Renal cortical epithelial cell (primary cell): ENCODE measurements around the gene SRPX. TPM values are rescaled to one million over a fixed set of nuclear protein-coding genes. Genes with fewer than 3 reads are reported as not detected.

Experiments used
- DNase-seq: peaks from one replicate; pipeline ENCODE4 v3.0.0-alpha.2; 2011; ENCODE audit warnings: low read depth
- total RNA-seq: library from RNA; depleted of rRNA; stranded (reverse); fragments of >200 nt; gene quantifications from 2 replicates; pipeline ENCODE4 v1.2.3, GENCODE V29; 2014

Gene SRPX, protein sequence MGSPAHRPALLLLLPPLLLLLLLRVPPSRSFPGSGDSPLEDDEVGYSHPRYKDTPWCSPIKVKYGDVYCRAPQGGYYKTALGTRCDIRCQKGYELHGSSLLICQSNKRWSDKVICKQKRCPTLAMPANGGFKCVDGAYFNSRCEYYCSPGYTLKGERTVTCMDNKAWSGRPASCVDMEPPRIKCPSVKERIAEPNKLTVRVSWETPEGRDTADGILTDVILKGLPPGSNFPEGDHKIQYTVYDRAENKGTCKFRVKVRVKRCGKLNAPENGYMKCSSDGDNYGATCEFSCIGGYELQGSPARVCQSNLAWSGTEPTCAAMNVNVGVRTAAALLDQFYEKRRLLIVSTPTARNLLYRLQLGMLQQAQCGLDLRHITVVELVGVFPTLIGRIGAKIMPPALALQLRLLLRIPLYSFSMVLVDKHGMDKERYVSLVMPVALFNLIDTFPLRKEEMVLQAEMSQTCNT
- 5.9 and 8.3 TPM in 2 replicates for total RNA-seq

DNA sequence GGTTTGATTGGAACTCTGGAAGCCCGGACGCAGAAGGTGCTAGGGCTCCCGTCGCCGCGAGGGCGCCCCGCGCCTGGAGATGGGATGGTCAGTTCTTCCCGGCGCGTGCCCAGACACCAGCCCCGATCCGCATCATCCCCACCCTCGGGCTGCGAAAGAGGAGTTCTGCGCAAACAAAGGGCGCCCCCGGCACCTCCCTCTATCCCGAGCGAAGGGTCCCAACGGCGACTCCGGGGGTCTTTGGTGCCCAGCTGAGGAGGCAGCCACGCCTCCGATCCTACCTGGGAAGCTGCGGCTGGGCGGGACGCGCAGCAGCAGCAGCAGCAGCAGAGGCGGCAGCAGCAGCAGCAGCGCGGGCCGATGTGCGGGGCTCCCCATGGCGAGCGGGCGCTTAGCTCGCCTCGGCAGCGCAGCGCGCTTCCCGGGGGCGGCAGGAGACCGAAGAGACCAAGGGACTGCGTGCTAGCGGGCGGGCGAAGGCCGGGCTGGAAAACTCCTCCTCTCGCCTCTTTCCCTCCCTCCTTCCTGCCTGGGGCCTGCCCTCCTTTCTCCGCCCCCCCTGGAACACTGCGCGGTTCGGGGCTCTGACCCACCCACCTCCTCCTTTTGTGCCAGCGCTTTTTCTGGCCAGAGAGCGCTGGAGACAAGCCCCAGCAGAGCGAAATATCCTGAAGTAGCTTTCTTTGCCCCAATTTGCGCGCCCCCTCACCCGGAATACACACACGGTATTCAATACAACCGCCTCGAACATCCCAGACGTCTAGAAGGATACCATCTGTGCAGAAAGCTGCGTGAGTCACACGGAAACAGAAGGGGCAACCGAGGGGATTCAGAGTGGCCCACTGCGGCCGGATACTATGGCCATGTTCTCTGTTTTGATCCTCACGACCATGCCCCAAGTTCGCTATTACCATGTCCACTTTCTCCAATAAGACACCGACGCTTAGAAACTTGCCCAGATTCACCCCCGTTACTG is at the start of gene SRPX:
Gene SRPX, minus strand, starts transcription at position 457 of the 976 bp plus-strand sequence. Its CDS starts 79 bp downstream, at position 378.
- no peak for DNase-seq

DNA sequence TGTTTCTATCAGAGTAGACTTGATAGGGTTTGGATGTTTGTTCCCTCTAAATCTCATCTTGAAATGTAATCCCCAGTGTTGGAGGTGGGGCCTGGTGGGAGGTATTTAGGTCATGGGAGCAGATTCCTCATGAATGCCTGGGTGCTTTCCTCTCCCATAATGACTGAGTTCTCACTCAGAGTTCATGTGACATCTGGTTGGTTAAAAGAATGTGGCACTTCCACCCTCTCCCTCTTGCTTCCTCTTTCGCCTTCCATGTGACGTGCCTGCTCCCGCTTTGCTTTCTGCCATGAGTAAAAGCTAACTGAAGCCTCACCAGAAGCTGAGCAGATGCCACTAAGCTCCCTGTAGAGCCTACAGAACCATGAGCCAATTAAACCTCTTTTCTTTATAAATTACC is 47.3 kb upstream of the SRPX start:
- peak; percentile 19 for DNase-seq

DNA sequence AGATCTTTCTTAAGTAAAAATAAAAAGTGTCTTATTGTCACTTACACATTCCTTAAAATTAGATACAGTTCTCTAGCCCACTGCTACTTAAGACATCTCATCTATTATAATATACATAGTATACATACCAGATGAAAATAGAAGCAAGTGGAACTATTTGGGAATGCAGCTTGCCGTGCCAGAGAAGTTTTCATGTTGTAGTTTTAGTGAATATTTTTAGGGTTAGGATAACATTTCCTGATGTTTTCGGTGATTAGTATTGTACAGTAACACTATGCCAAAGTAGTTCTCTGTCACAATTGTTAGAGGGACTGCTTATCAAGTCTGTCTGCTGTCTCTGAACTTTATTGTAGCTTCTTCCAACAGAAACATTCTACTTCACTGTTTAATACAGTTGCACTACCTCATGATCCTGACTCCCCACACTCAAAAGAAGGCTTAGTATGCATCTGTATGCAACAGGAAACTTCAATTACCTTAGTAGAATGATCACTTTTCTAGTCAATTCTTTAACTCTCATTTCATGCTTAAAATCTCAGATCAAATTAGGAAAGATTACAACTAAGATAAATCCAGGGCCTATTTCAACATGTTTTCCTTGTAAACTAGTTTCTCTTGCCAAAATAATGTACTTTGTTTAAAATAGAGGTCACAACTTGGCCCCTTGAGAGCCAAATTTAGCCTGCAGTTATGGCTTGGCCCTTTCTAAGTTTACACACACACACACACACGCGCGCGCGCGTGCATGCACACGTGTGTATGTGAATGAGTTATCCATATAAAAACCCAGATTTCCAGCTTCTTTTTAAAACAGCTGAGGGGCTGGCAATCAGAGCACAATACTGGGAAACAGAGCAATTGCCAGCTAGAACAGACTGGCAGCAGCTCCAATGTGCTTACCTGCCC is 42.3 kb upstream of the SRPX start:
- no peak for DNase-seq

DNA sequence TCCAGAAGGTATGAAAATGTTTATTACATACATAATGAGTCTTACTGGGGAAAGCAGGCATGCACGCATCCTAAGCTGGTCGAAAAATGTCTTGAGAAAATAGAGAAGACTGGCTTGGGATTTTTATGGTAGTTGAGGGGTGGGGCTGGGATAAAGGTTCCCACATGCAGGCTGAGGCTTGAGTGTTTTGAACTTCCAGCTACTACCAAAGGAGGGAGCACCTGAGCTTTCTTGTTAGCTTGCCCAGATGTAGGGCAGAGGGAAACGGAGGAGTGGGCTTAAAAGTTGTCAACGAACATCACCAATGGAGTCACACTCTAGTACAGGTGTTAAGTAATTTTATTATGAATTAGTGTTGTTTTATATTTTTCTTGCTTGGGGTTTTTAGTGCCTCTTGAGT is 39.6 kb upstream of the SRPX start:
- DNase-seq: peak; percentile 30

DNA sequence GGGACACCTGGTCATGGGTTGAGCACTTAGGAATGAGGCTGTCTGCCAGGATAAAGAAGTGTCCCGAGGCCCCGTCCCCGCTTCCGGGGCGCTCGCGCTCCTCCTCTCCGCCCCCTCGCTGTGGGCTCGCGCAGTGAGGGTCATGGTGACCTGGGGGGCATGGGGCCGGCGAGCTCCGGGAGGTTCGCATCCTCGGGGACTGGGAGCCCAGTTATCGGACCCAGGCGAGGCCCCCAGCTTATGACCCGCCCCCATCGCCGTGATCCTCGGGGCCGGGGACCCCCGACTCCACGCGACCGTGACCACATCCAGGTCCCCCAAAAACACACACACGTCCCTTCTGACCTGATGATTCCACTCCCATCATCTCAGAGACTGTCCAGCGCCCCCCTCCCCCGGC is 35.3 kb upstream of the SRPX start:
- DNase-seq: no peak

DNA sequence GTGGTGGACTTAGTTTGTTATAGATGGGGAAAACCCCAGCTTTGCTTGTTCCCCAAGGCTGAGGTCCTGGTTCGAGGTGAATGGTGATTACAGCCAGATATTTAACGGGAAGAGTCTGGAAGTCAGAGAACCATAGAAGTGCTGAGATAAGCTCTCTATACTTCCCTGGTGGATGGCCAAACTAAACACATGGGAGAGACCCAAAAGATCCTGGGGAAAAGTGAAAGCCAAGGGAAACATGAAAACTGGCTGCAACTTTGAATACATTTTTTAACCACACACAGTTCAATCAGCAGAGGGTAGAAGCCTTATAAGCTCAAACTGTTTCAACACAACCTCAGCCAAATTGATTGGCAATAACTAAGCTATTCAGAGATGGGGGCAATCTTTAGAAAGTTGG is 29.3 kb upstream of the SRPX start:
- no peak for DNase-seq

DNA sequence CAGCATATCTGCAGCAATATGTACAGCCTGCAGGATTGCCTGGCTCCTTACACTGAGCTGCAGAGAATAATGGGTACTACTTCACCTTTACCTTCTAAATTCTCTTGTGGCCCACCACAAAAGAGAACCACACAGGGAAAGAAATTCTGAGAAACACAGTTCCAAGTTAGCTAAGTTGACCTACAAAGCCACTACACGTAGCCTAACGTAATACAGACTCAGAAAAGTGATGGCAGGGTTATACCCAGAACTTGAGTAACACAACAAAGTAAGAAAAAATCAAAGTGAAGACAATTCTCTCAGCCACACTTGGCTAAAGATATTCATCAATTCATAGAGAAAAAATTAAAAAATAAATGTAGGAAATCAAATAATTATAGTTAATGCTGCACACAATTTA is 26.4 kb upstream of the SRPX start:
- no peak for DNase-seq

DNA sequence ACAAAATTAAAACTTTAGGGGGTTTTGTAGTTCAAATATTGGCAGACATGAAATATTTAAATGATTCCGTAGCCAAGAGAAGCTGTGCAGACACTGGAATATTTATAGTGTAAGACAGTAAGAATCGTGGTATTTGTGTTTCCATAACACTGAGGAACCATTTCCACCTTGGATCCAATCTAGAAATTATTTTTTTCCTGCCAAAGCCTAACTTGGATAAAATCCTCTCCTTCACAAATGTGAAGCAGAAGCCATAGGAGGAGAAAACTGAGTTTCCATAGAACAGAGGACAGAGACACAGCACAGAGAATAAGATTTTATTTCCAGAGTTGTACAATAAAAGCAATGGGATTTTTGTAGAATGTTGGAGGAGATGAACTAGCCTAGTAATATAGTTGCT is 19.9 kb upstream of the SRPX start:
- DNase-seq: no peak

DNA sequence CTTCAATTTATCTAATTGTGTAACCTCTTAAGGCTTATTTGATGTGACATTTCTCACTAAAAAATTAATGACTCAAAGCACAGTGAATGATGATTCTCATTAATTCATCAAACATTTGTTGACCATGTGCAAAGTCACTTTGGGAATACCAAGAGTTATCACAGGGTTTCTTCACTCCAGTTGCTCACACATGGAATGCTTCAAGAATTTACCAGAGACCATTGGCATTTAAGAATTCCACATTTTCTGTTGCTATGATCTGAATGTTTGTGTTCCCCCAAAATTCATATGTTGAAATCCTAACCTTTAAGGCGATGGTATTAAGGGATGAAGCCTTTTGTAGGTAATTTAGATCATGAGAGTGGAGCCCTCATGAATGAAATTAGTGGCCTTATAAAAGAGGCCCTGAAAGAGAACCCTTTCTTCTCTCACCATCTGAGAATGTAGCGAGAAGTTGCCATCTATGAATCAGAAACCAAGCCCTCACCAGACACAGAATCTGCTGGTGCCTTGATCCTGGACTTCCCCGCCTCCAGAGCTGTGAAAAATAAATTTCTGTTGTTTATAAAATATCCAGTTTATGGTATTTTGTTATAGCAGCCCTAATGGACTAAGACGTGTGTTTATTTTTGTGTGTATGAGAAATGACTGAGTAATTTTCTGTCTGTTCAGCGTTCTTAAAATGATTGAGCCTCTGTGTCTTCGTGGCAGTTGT is 16.4 kb upstream of the SRPX start:
- DNase-seq: no peak

DNA sequence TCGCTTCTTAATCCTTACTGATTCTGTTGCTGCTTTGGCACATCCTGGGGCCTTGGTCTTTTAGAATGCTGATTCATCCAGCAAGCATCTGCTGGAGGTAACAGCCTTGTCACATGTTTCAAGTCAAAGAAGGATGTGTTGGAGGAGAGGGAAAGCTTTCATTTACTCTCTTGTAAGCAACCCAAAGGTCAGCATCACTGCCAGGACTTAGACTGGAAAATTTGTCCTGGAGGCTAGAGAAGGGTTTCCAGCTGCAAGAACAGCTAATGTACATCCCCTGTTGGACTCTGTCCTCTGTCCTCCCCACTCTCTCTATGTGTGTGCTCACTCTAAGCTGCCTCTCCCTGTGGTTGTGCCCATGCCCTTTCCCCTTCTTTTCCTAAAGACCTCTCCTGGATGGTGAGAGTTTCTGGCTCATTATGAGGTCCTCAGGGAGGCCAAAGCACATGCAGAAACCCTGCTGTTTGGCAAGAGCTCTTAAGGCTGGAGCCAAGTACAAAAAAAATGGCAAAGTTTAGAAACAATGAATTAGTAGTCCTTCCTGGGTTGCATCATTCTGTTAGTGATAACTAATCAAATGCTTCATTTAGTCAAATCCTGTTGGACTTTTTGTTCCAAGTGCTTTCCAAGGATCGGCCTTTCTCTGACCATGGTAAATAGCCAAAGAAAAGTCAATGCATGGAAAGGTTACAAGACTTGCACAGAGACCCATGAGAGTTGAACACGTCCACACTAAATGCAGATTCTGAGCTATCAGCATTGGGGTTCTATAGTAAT is 13.4 kb upstream of the SRPX start:
- DNase-seq: peak; percentile 82

DNA sequence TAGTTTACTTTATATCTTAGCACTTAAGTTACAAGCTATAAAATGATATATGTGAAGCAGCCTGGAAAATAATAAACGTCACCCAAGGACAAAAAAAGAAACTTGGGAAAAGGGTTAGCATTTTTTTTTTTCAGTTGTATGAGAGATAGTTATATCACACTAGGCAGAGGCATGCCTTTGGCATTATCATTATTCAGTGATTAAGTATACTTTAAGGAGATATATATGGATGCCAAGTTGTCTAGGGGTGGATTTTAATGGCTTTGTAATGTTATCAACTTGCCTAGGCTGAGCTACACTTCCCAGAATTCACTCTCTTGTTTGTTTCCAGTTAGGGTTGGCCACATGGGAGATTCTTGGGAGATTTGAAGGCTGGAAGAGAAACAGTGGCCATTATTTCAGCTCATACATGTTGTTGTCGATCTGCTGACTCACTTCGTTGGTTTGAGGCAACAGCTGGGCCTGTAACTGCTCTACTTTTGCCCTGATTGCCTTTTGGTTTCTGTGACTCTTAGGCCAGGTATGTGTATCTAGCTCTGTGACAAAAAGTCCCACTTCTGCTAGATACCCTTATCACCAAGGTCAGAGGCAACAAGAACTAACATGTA is 11.5 kb upstream of the SRPX start:
- peak; percentile 23 for DNase-seq

DNA sequence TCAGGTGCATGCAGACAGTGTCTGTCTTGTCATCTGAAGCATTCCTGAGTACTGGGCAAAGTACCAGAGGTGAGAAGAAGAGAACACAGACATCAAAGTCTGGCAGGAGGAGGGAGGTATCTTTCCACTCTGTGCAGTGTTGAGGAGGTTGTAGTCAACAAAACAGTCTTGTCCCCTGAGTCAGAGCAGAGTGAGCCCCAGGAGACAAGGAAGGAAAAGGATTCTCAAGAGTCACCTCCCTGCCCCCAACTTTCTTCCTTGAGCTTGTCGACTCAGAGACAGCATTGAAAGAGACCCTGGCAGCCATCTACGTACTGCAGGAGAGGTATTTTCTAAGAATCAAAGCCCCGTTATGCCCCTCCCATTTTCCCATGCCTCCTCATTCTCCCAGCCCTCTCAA is 4.4 kb upstream of the SRPX start:
- peak; percentile 5 for DNase-seq

DNA sequence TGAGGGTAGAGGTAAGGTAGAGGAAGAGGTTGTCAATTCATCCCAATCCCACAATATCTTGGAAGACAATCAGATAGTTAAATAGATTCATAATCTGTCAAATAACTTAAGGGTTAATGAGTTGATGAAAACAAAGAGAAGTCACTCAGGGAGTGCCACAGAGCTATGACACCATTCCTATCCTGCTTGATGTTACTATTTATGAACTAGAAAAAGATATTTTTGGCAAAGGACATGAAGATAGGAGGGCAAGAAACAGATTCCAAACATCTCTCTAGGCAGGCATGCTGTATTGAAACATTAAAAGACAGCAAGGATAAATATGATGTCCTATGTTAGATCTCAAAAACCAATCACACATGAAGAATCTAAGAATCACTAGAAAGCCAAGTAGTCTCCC is 3.5 kb upstream of the SRPX start:
- DNase-seq: no peak

DNA sequence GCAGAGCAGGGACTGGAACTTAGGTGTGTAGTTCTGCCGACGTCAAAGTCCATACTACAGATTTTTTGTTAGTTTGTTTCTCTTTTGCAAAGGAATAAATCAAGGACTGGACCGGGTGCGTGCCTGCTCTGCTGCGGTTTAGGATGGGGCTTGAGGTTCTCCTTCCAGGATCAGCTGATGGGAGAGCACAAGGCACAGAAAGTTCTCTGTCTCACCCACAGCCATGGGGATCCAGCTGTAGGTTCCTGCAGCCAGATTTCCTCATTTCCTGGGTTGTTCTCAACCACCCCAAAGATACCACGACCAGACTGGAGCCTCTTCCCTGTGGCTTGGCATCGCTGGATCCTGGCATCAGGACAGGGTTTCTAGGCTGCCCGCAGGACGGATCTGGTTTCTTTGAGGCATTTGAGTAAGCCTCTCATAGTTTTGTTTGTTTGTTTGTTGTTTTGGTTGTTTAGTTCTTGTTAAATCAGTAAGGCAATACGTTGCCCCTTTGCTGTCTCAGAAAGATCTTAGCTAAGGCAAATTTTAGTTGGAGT is 789 bp upstream of the SRPX start:
- no peak for DNase-seq

DNA sequence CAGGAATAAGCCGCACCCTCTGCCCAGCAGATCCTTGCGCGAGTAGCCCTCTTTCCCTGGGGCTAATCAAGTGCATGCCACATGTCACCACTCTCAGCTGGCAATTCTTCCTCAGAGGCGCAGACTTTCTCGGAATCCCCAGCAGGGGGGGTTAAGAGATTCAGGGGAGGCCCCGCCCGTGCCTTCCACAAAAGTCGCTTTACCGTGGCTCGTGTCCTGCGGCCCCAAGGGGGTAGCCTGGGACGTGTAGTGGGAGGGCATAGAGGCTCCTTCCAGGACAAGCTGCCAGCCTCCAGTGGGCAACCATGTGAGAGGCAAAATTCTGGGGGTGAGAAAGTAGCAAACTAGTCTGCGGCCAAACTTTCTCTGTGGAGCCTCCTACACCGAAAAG is 652 bp downstream of the SRPX start:
- DNase-seq: peak; percentile 23

DNA sequence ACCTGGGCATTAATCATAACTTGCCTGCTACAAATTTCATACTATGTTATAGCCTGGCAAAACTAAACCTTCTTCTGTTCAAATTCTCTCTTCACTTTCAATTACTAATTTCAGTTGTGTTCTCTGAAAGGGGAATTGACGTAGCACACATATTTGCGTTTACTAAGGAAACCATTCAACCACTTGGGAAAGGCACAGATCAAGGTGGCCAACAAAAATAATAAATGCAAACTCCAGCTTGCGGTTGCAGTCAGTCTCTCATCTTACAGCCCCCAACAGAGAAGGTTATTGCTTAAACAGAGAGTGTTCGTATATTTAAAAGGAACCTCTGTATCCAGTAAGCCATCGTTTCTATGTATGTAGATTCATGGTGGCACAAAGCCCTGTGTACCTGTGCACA is 4.0 kb downstream of the SRPX start:
- DNase-seq: no peak

DNA sequence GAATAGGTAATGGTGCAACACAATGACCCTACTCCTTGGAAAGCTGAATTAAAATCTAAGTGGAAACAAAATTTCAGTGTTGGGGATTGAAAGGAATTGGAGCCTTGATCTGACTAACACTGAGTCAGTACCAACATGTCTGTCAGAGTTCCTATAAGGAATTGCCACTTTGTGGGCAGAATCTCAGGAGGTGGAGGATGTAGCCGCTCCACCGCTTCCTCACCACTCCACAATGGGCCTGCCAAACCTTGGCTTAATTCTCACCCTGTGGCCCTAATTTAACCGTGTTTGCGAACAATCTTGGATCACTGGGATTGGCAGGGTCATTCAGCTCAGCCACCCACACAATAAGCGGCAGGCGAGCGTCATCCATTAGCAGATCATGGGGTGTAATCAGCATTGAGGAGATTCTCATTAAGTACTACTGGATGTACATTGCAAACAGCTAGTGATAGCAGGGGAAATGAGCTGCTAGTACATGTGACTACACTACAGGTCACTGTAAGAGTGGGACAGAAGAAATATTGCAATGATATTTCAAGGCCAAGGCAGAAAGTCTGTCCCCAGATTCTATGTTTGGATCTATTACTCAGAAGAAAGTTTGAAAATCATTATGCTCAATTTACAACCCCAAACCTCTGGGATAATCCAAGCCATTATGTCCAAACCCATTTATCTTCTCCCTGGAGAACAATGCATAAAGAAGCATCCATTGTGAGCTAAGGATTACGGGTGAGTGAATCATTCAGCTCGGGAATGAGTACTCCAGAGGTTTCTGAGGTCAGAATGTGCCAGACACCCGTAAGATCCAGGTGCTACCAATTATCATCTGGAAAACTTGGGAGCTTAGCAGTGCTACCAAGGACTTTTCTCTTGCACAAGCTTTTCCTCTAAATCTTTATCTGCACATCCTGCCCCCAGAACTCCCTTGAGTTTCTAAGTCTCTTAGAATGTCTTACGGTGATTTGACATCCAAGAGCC is 5.8 kb downstream of the SRPX start:
- peak; percentile 21 for DNase-seq

DNA sequence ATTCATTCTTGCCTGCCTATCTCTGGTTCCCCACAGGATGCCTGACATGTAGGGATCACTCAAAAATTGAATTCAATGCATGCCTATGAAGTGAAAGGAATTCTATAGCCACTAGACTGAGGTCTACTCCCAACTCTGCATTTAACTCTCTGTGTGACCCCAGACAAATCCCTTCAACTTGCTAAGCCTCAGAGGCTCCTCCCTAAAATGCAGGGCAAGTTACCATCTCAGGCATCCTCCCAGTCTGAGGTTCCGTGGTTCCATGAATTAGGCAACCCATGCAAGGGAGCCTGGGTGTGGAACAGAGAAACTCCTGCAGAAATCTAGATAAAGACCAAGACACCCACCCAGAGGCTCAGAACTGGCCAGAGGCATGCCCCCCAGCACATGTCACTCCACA is 6.6 kb downstream of the SRPX start:
- no peak for DNase-seq
